Right renal pelvis (tissue), 4 donors: ENCODE data around the gene RAB31. TPM values are rescaled to one million over a fixed set of nuclear protein-coding genes. Genes with fewer than 3 reads are reported as not detected.
"Not testable (repeated sequence)": the region's sequence is repeated elsewhere in the genome, so short reads cannot be mapped to it uniquely, and the experiment has no call there.

Source experiments
- DNase-seq, 4 donors: peaks; one replicate each; pipeline ENCODE4 v3.0.0-alpha.2; 2013; ENCODE audit warnings: low read depth in 4 of 4, low spot score in 3 of 4, missing footprints in 1 of 4
- polyA plus RNA-seq, 4 donors: library from polyadenylated mRNA; unstranded; fragments of 120-200 nt; gene quantifications; one replicate each; pipeline ENCODE4 v1.2.1, GENCODE V29; 2013; ENCODE audit not compliant: insufficient read length in 4 of 4

The RAB31 gene
- polyA plus RNA-seq, 4 donors, result 27.3 to 36.0 (median 34.0) TPM

GRCh38 chr18:9876212-9876866 lies 168.2 kb downstream of the RAB31 start:
- DNase-seq, result no peak

- DNase-seq, result no peak
Observed at GRCh38 chr18:9876867-9877654, 169.0 kb downstream of the RAB31 start.

- DNase-seq, result no peak
Observed at GRCh38 chr18:9877655-9878014, 169.5 kb downstream of the RAB31 start.

GRCh38 chr18:9878095-9878494 lies 170.0 kb downstream of the RAB31 start:
- DNase-seq, result no peak

GRCh38 chr18:9878783-9879242 lies 170.7 kb downstream of the RAB31 start:
- DNase-seq, result no peak

- no peak for DNase-seq
Observed at GRCh38 chr18:9884090-9884489, 176.0 kb downstream of the RAB31 start.

- DNase-seq, result no peak
Observed at GRCh38 chr18:9884532-9885140, 176.5 kb downstream of the RAB31 start.

GRCh38 chr18:9885170-9886004 lies 177.3 kb downstream of the RAB31 start, which contains the start of gene TXNDC2:
Gene TXNDC2 (plus strand): TSS chr18:9885973. CDS start chr18:9886681, 708 bp downstream.
- no peak for DNase-seq

GRCh38 chr18:9886005-9886348 lies 177.9 kb downstream of the RAB31 start:
- no peak for DNase-seq

- no peak for DNase-seq
Observed at GRCh38 chr18:9887992-9888391, 179.9 kb downstream of the RAB31 start.

- no peak for DNase-seq
Observed at GRCh38 chr18:9890196-9890595, 182.1 kb downstream of the RAB31 start.

- no peak for DNase-seq
Observed at GRCh38 chr18:9890957-9891356, 182.9 kb downstream of the RAB31 start.

- not testable (repeated sequence) for DNase-seq
Observed at GRCh38 chr18:9891515-9891914, 183.4 kb downstream of the RAB31 start.

GRCh38 chr18:9894454-9895068 lies 186.5 kb downstream of the RAB31 start:
- DNase-seq, result no peak

- DNase-seq, result no peak
Observed at GRCh38 chr18:9897129-9897528, 189.0 kb downstream of the RAB31 start.

GRCh38 chr18:9897787-9898291 lies 189.7 kb downstream of the RAB31 start:
- not testable (repeated sequence) for DNase-seq

- no peak for DNase-seq
Observed at GRCh38 chr18:9898792-9899549, 190.9 kb downstream of the RAB31 start.

GRCh38 chr18:9899550-9899930 lies 191.4 kb downstream of the RAB31 start:
- DNase-seq, result not testable (repeated sequence)

GRCh38 chr18:9900699-9901098 lies 192.6 kb downstream of the RAB31 start:
- no peak for DNase-seq
